GM12874 (cell line): Measurements from ENCODE around the gene CCL20.

Source experiments
- TF ChIP-seq, protein P1 (sequence below): IDR thresholded peaks from 2 replicates; pipeline ENCODE4 v1.5.1; 2011; ENCODE audit warnings: low read depth, mild to moderate bottlenecking, control low read depth, low read length, moderate library complexity; ENCODE audit not compliant: insufficient read depth

CCL20 gene

DNA sequence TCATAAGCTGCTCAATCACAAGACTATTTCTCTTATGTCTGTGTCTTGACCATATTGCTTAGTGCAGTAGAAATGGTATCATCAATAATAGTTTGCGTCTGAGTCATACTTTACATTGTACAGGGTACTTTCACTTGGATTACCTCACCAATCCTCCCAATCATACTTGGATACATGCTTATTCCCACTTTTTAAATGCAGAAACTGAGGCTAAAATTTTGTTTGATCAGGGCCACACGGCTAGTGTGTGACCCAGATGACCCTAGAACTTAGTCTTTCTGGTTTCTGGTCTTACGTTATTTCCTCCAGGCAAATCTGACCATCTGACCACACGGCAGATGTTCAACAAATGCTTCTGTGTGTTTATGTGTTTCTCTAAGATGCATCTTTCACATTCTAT, 23.8 kb upstream of the CCL20 start:
- TF ChIP-seq, protein P1, sequence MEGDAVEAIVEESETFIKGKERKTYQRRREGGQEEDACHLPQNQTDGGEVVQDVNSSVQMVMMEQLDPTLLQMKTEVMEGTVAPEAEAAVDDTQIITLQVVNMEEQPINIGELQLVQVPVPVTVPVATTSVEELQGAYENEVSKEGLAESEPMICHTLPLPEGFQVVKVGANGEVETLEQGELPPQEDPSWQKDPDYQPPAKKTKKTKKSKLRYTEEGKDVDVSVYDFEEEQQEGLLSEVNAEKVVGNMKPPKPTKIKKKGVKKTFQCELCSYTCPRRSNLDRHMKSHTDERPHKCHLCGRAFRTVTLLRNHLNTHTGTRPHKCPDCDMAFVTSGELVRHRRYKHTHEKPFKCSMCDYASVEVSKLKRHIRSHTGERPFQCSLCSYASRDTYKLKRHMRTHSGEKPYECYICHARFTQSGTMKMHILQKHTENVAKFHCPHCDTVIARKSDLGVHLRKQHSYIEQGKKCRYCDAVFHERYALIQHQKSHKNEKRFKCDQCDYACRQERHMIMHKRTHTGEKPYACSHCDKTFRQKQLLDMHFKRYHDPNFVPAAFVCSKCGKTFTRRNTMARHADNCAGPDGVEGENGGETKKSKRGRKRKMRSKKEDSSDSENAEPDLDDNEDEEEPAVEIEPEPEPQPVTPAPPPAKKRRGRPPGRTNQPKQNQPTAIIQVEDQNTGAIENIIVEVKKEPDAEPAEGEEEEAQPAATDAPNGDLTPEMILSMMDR, result no peak

GRCh38 chr2:227793148-227793712, 20.4 kb upstream of the CCL20 start:
- TF ChIP-seq, protein P1, result no peak

DNA sequence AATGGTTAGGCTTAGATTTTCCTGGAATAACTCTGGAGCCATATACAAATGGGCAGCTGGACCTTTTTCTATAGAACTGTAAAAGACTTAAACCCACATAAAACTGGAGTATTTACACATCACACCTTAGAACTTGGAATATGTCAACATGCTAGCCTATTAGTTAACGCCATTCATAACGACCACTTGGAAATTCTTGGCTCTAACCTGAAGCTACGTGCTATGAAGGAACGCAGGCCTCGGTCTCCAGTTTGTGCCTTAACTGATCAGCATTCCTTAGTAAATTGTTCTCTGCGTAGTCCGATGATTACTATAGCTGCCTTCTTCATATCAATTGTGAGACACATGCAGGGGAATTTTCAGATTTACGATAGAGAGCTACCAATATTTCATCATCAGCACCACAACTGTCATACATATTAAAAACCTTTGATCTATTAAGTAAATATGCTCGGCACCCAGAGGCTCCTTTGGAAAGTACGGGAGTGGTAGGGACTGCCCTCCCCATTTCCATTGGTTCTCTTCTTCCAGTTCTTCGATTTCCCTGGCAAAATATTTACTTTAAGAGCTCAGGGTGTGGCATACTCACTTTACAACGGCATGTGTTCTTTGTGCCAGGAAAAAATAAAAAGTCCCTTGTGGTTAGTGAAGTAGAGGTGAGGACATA, 17.5 kb upstream of the CCL20 start:
- TF ChIP-seq, protein P1, result no peak

DNA sequence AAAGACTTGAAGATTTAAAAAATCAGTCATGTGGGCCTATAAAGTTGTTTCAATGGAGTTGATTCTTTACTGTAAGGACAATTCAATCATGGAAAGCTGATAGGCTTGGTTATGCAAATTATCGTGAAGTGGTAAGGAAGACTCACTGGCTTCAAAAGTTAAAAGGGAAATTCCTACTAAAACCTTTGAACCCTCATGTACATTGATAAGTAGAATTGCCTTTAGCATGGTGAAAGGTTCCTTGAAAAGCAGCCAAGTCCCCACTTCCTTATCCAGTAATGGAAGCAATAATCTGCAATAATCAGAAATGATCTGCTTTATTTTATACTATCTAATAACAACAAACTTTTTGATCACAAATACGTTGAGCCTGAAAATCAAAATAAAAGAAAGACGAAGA, 14.4 kb upstream of the CCL20 start:
- TF ChIP-seq, protein P1, result no peak

GRCh38 chr2:227802882-227803281, 10.8 kb upstream of the CCL20 start:
- TF ChIP-seq, protein P1, result no peak

DNA sequence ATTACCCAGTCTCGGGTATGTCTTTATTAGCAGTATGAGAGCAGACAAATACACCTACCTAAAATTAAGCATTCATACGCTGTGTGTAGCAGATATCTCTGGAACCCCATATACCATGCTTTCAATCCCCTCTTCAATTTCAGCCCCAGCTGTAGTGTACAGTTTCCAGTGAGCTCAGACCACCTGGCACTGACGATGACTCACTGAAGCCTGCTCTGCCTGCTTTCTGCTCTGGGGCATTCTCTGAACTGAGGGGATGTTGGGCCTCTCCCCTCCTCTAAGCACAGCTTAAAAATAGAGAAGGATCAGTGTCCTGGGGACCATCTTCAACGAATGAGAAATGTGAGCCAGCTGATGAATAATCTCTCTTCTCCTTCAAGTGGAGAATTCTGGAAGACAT, 8.7 kb upstream of the CCL20 start:
- TF ChIP-seq, protein P1, result no peak

DNA sequence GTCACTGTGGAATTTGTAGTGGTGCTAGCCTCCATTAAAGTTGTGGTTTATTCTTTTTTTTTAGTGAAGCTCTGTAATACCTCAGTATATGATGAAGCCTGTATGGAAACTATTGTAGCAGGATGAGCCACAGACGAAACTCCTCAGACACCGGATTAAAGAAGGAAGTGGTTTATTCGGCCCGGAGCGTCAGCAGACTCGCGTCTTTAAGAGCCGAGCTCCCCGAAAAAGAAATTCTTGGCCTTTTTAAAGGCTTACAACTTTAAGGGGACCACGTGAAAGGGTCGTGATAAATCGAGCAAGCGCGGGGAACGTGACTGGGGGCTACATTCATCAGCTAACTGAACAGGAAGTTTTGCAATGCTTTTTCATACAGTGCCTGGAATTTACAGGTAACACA, 8.1 kb upstream of the CCL20 start:
- TF ChIP-seq, protein P1, result no peak
